IMR-90 (cell line): ENCODE data around the gene GJB3. TPM values are rescaled to one million over a fixed set of nuclear protein-coding genes. Genes with fewer than 3 reads are reported as not detected.
A peak's percentile ranks its signal among the peaks of the same experiment; 100 is the strongest.

Experiments
- ATAC-seq: fragments of 200-7000 bp; cut with Tn5 transposase; 2 replicates; pipeline ENCODE4 v1.9.1; 2020; ENCODE audit warnings: low read depth, mild to moderate bottlenecking, moderate library complexity
- BruUV-seq: library from RNA; stranded (reverse); fragments of 400-500 nt; replicated peaks from 2 replicates; lab custom pipeline; 2021; lab: Mats Ljungman, UMichigan
- CTCF ChIA-PET: fragments of 300-600 bp; formaldehyde crosslinking; extraction: SDS; loops from one replicate; lab custom pipeline; 2021; ENCODE audit warnings: antibody characterized with exemption; lab: Yijun Ruan, JAX
- POLR2A ChIA-PET: fragments of 300-600 bp; sonication (Branson Sonifier 250); formaldehyde crosslinking; loops from one replicate; lab custom pipeline; 2022; ENCODE audit warnings: antibody characterized with exemption; ENCODE audit not compliant: unreplicated experiment; lab: Charles Lee
- DNase-seq: peaks from one replicate; pipeline ENCODE4 v3.0.0; 2013
- H2AFZ ChIP-seq: replicated peaks from 2 replicates; pipeline ENCODE3; 2013; ENCODE audit warnings: low read length, mild to moderate bottlenecking; ENCODE audit not compliant: poor library complexity
- H2AK5ac ChIP-seq: 2 replicates; pipeline ENCODE4 v1.6.1; 2013; ENCODE audit warnings: low read depth, low read length, inconsistent platforms
- H2AK9ac ChIP-seq: replicated peaks from 2 replicates; pipeline ENCODE3; 2013; ENCODE audit warnings: mild to moderate bottlenecking, low read depth, low read length, moderate library complexity; ENCODE audit not compliant: poor library complexity
- H2BK120ac ChIP-seq: 2 replicates; pipeline ENCODE4 v1.6.1; 2013; ENCODE audit warnings: low read depth, low read length, inconsistent platforms
- H2BK15ac ChIP-seq: 3 replicates; pipeline ENCODE4 v1.6.1; 2013; ENCODE audit warnings: low read depth, low read length, inconsistent platforms
- H2BK20ac ChIP-seq: 2 replicates; pipeline ENCODE4 v1.6.1; 2013; ENCODE audit warnings: low read depth, mild to moderate bottlenecking, inconsistent platforms, low read length, moderate library complexity
- H2BK5ac ChIP-seq: 2 replicates; pipeline ENCODE4 v1.6.1; 2013; ENCODE audit warnings: mild to moderate bottlenecking, low read depth, low read length, inconsistent platforms; ENCODE audit not compliant: poor library complexity, severe bottlenecking
- H3K14ac ChIP-seq: replicated peaks from 2 replicates; pipeline ENCODE4 v1.6.1; 2013; ENCODE audit warnings: low read depth, low read length, inconsistent platforms
- H3K18ac ChIP-seq: 2 replicates; pipeline ENCODE4 v1.6.1; 2013; ENCODE audit warnings: low read depth, low read length, control low read depth
- H3K23ac ChIP-seq: 2 replicates; pipeline ENCODE4 v1.6.1; 2013; ENCODE audit warnings: low read depth, low read length, inconsistent platforms
- H3K27ac ChIP-seq: 2 replicates; pipeline ENCODE4 v1.5.1; 2013; ENCODE audit warnings: mild to moderate bottlenecking, control low read depth, low read length; ENCODE audit not compliant: insufficient read depth
- H3K27me3 ChIP-seq: 2 replicates; pipeline ENCODE4 v1.6.1; 2013; ENCODE audit warnings: low read length; ENCODE audit not compliant: control insufficient read depth, insufficient read depth
- H3K36me3 ChIP-seq: 2 replicates; pipeline ENCODE4 v1.6.1; 2013; ENCODE audit warnings: low read length, mixed read lengths; ENCODE audit not compliant: control insufficient read depth, insufficient read depth
- H3K4ac ChIP-seq: 2 replicates; pipeline ENCODE4 v1.6.1; 2013; ENCODE audit warnings: low read depth, low read length, inconsistent platforms
- H3K4me1 ChIP-seq: 2 replicates; pipeline ENCODE4 v1.6.1; 2013; ENCODE audit warnings: low read length, mixed read lengths; ENCODE audit not compliant: control insufficient read depth, insufficient read depth
- H3K4me2 ChIP-seq: 2 replicates; pipeline ENCODE4 v1.6.1; 2013; ENCODE audit warnings: low read depth, mild to moderate bottlenecking, control low read depth, low read length, moderate library complexity
- H3K4me3 ChIP-seq: 2 replicates; pipeline ENCODE4 v1.5.1; 2013; ENCODE audit warnings: low read depth, mild to moderate bottlenecking, control low read depth, low read length, moderate library complexity; ENCODE audit not compliant: insufficient read depth
- H3K56ac ChIP-seq: 2 replicates; pipeline ENCODE4 v1.6.1; 2013; ENCODE audit warnings: low read length, inconsistent platforms; ENCODE audit not compliant: insufficient read depth; ENCODE audit errors: extremely low read depth
- H3K79me1 ChIP-seq, 2 experiments: 2 replicates each; pipeline ENCODE4 v1.6.1; 2013; ENCODE audit warnings: low read length in 2 of 2, inconsistent platforms in 1 of 2, low read depth in 1 of 2
- H3K9ac ChIP-seq: 2 replicates; pipeline ENCODE4 v1.6.1; 2013; ENCODE audit warnings: low read depth, low read length, control low read depth
- H3K9me1 ChIP-seq: 2 replicates; pipeline ENCODE4 v1.6.1; 2013; ENCODE audit warnings: low read length, inconsistent platforms; ENCODE audit not compliant: insufficient read depth
- H3K9me3 ChIP-seq: 2 replicates; pipeline ENCODE4 v1.6.1; 2013; ENCODE audit warnings: low read length; ENCODE audit not compliant: control insufficient read depth, insufficient read depth
- H4K20me1 ChIP-seq: 2 replicates; pipeline ENCODE4 v1.6.1; 2013; ENCODE audit warnings: low read length, inconsistent platforms; ENCODE audit not compliant: insufficient read depth
- H4K5ac ChIP-seq: 2 replicates; pipeline ENCODE4 v1.6.1; 2013; ENCODE audit warnings: mild to moderate bottlenecking, low read depth, low read length, control low read depth
- H4K8ac ChIP-seq, 2 experiments: 2 replicates each; pipeline ENCODE4 v1.6.1; 2013; ENCODE audit warnings: low read depth in 2 of 2, low read length in 2 of 2, control low read depth in 1 of 2, inconsistent platforms in 1 of 2
- H4K91ac ChIP-seq: 2 replicates; pipeline ENCODE4 v1.6.1; 2013; ENCODE audit warnings: low read depth, low read length, inconsistent platforms; ENCODE audit not compliant: insufficient read depth
- BHLHE40 ChIP-seq: fragments of 150-350 bp; IDR thresholded peaks from 2 replicates; pipeline ENCODE4 v1.6.1; 2016; ENCODE audit warnings: mild to moderate bottlenecking, low read depth, low read length
- CEBPB ChIP-seq: IDR thresholded peaks from 2 replicates; pipeline ENCODE4 v1.6.1; 2012; ENCODE audit warnings: low read depth, low read length, improper control_type of control experiment
- CHD1 ChIP-seq: IDR thresholded peaks from 2 replicates; pipeline ENCODE4 v1.6.1; 2012; ENCODE audit warnings: low read depth, low read length, improper control_type of control experiment
- CTCF ChIP-seq: conservative IDR thresholded peaks from 2 replicates; pipeline ENCODE4 v1.5.1; 2012; ENCODE audit warnings: mild to moderate bottlenecking, low read depth, low read length, improper control_type of control experiment
- ELK1 ChIP-seq: fragments of 150-350 bp; IDR thresholded peaks from 2 replicates; pipeline ENCODE4 v1.6.1; 2016; ENCODE audit warnings: low read depth, mild to moderate bottlenecking, low read length, moderate library complexity, borderline replicate concordance
- FOS ChIP-seq: fragments of 150-350 bp; IDR thresholded peaks from 2 replicates; pipeline ENCODE4 v1.6.1; 2016; ENCODE audit warnings: low read depth, low read length
- MAFK ChIP-seq: IDR thresholded peaks from 2 replicates; pipeline ENCODE4 v1.6.1; 2012; ENCODE audit warnings: low read depth, low read length, improper control_type of control experiment
- MXI1 ChIP-seq: IDR thresholded peaks from 2 replicates; pipeline ENCODE4 v1.6.1; 2012; ENCODE audit warnings: low read depth, mild to moderate bottlenecking, low read length, moderate library complexity, borderline replicate concordance
- NFE2L2 ChIP-seq: fragments of 150-350 bp; IDR thresholded peaks from 2 replicates; pipeline ENCODE4 v1.6.1; 2016; ENCODE audit warnings: low read depth, mild to moderate bottlenecking, low read length
- POLR2A ChIP-seq: IDR thresholded peaks from 2 replicates; pipeline ENCODE4 v1.6.1; 2012; ENCODE audit warnings: mild to moderate bottlenecking, low read depth, low read length
- RAD21 ChIP-seq: IDR thresholded peaks from 2 replicates; pipeline ENCODE4 v1.6.1; 2012; ENCODE audit warnings: low read length, improper control_type of control experiment
- RCOR1 ChIP-seq: IDR thresholded peaks from 2 replicates; pipeline ENCODE4 v1.6.1; 2012; ENCODE audit warnings: mild to moderate bottlenecking, low read length, improper control_type of control experiment; ENCODE audit not compliant: insufficient replicate concordance
- RFX5 ChIP-seq: IDR thresholded peaks from 2 replicates; pipeline ENCODE4 v1.8.0; 2012; ENCODE audit warnings: low read depth, mild to moderate bottlenecking, low read length, moderate library complexity
- SMC3 ChIP-seq: fragments of 150-350 bp; IDR thresholded peaks from 2 replicates; pipeline ENCODE4 v1.6.1; 2016; ENCODE audit warnings: low read depth, mild to moderate bottlenecking, antibody characterized with exemption, low read length, moderate library complexity
- WGBS, 2 experiments: methylation state at CpG; one replicate each; pipeline versions ENCODE4 v1.1.5 to v1.1.7; 2013; ENCODE audit warnings: missing lambda C conversion rate in 2 of 2; ENCODE audit not compliant: insufficient read length in 1 of 2; ENCODE audit errors: extremely low coverage in 2 of 2; 5-methylcytosine and 5-hydroxymethylcytosine counted together
- dilution Hi-C: fragments of 300-500 bp; cut with HindIII; formaldehyde crosslinking; loops from one replicate; pipeline ENCODE4 v1.14.3; 2018; ENCODE audit warnings: low sequenced_read_pairs; ENCODE audit not compliant: unreplicated experiment
- in situ Hi-C: fragments of 300-500 bp; cut with MboI; formaldehyde crosslinking; loops from 3 replicates; pipeline ENCODE4 v1.14.3; 2019; ENCODE audit warnings: low sequenced_read_pairs, inconsistent platforms, mixed read lengths
- intact Hi-C: fragments of 100-400 bp; cut with micrococcal nuclease; formaldehyde crosslinking; loops from 2 replicates; pipeline ENCODE4 v1.10.0; 2022
- polyA plus RNA-seq, 3 experiments: library from polyadenylated mRNA; depleted of rRNA; stranded (reverse); fragments of >200 nt; gene quantifications; 2 replicates each; pipeline ENCODE4 v1.2.3, GENCODE V29; 2012; ENCODE audit warnings: low replicate concordance in 1 of 3
- total RNA-seq: library from RNA; depleted of rRNA; stranded (reverse); fragments of >200 nt; gene quantifications from 2 replicates; pipeline ENCODE4 v1.2.3, GENCODE V29; 2012
- TF ChIP-seq, protein P1 (sequence below): fragments of 150-350 bp; IDR thresholded peaks from 2 replicates; pipeline ENCODE4 v1.6.1; 2017; ENCODE audit warnings: mild to moderate bottlenecking, antibody characterized with exemption, low read length, low read depth

GJB3 gene
- total and polyA plus RNA-seq, 2 of the 4 experiments (the other 2 are of a cell fraction): not detected

GRCh38 chr1:34786521-34787325, 5.7 kb downstream of the GJB3 start:
- Histone ChIP-seq H3K9ac (no peak overlapping the region), H2BK20ac (no peak overlapping the region), H3K56ac (no peak overlapping the region), H2AK9ac (peak overlapping the region; percentile 93), H3K18ac (no peak overlapping the region), H3K9me1 (peaks cover 4% of the 10 kb centered on the region; the same call in 1 of the 2 replicates), H4K91ac (no peak overlapping the region), H3K4ac (no peak overlapping the region), H2BK5ac (no peak overlapping the region), H3K23ac (no peak overlapping the region), H3K4me1 (peaks cover 2% of the 10 kb centered on the region; the same call in 1 of the 2 replicates), H3K36me3 (no peaks in the 10 kb centered on the region), H3K9me3 (peaks cover 6% of the 10 kb centered on the region), H2AFZ (peak overlapping the region; percentile 87), H3K79me1 (no peaks in the 10 kb centered on the region), H2BK15ac (no peak overlapping the region), H2AK5ac (peak overlapping the region; percentile 56; the same call in 1 of the 2 replicates), H3K14ac (no peak overlapping the region), H4K8ac (no peak overlapping the region), H4K20me1 (no peaks in the 10 kb centered on the region), H3K4me3 (no peak overlapping the region), H4K5ac (no peak overlapping the region), H3K27ac (no peak overlapping the region), H2BK120ac (no peak overlapping the region), H3K4me2 (no peak overlapping the region), H3K27me3 (peaks cover 11% of the 10 kb centered on the region)
- peak; percentile 88 for ATAC-seq
- intact Hi-C loops (loop anchor here (1.0 to 5.0 kb wide), 4 partner anchors 66 to 391 kb away; no protein-coding TSS in a partner anchor), in situ Hi-C loops (no loop called here), dilution Hi-C loops (no loop called here)
- POLR2A ChIA-PET: no interaction called here
- BruUV-seq: no TSS peak
- peak; percentile 67 for DNase-seq
- CTCF ChIA-PET: interaction anchor here (0.5 to 1.1 kb wide), 7 partner anchors 12 to 430 kb away, joined by 3 to 6 read pairs (median 3); partner anchors contain the start of gene SMIM12
- 69% methylated on average over 8 of the region's 14 CpGs; no CpG with 5 or more reads in 1 of the 2 experiments for WGBS, 2 experiments
- TF ChIP-seq CHD1 (no peak), BHLHE40 (no peak), POLR2A (no peak), RCOR1 (no peak), ELK1 (no peak), MAFK (no peak), RFX5 (no peak), RAD21 (peak; percentile 86), MXI1 (no peak), CTCF (peak; percentile 95), CEBPB (no peak), FOS (no peak), NFE2L2 (no peak), SMC3 (peak; percentile 68)
- TF ChIP-seq, protein P1, sequence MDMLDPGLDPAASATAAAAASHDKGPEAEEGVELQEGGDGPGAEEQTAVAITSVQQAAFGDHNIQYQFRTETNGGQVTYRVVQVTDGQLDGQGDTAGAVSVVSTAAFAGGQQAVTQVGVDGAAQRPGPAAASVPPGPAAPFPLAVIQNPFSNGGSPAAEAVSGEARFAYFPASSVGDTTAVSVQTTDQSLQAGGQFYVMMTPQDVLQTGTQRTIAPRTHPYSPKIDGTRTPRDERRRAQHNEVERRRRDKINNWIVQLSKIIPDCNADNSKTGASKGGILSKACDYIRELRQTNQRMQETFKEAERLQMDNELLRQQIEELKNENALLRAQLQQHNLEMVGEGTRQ: no peak
